GM12891 (cell line): ENCODE results near the gene CEBPB.
"Not testable (repeated sequence)": the region's sequence is repeated elsewhere in the genome, so short reads cannot be mapped to it uniquely, and the experiment has no call there.

ENCODE experiments used
- DNase-seq: peaks from one replicate; pipeline ENCODE4 v3.0.0; 2011; ENCODE audit warnings: low spot score; ENCODE audit not compliant: insufficient read length
- FAIRE-seq: peaks from 2 replicates; lab custom pipeline; 2011; peaks lifted over from hg19 to GRCh38; lab: Jason Lieb, UNC
- PAX5 ChIP-seq: IDR thresholded peaks from 2 replicates; pipeline ENCODE4 v1.6.1; 2011; ENCODE audit warnings: low read length, moderate library complexity, mild to moderate bottlenecking; ENCODE audit not compliant: insufficient read depth, severe bottlenecking
- POLR2A ChIP-seq: IDR thresholded peaks from 2 replicates; pipeline ENCODE4 v1.6.1; 2011; ENCODE audit warnings: low read depth, low read length, control low read depth
- POLR2AphosphoS5 ChIP-seq: IDR thresholded peaks from 2 replicates; pipeline ENCODE4 v1.6.1; 2011; ENCODE audit warnings: low read depth, low read length, control low read depth
- POU2F2 ChIP-seq: IDR thresholded peaks from 2 replicates; pipeline ENCODE4 v1.6.1; 2011; ENCODE audit warnings: low read depth, mild to moderate bottlenecking, control low read depth, low read length, moderate library complexity
- SPI1 ChIP-seq: IDR thresholded peaks from 2 replicates; pipeline ENCODE4 v1.6.1; 2011; ENCODE audit warnings: low read depth, low read length, control low read depth
- TAF1 ChIP-seq: IDR thresholded peaks from 2 replicates; pipeline ENCODE4 v1.6.1; 2011; ENCODE audit warnings: low read depth, low read length, control low read depth

The CEBPB gene

GRCh38 chr20:50197463-50198179 lies 7.0 kb downstream of the CEBPB start:
- TF ChIP-seq SPI1 (no peak), POLR2A (no peak)
- FAIRE-seq (no peak), DNase-seq (no peak)

GRCh38 chr20:50198180-50198666 lies 7.6 kb downstream of the CEBPB start:
- TF ChIP-seq TAF1: no peak
- no peak for TF ChIP-seq POLR2A
- no peak for TF ChIP-seq POLR2AphosphoS5
- no peak for TF ChIP-seq SPI1
- TF ChIP-seq PAX5: no peak
- no peak for DNase-seq
- no peak for FAIRE-seq

GRCh38 chr20:50198716-50199115 lies 8.1 kb downstream of the CEBPB start:
- TF ChIP-seq SPI1 (no peak), POU2F2 (no peak), TAF1 (no peak), POLR2A (no peak)
- FAIRE-seq: no peak
- DNase-seq: no peak

- FAIRE-seq: no peak
Measured at GRCh38 chr20:50199703-50200102, 9.1 kb downstream of the CEBPB start.

GRCh38 chr20:50200482-50201104 lies 10.0 kb downstream of the CEBPB start:
- DNase-seq: no peak
- FAIRE-seq: no peak
- TF ChIP-seq POLR2AphosphoS5 (no peak), PAX5 (no peak), TAF1 (no peak), SPI1 (no peak), POLR2A (no peak), POU2F2 (no peak)

More at GRCh38 chr20:50199703-50200102, 9.1 kb downstream of the CEBPB start:
- DNase-seq: no peak
- no peak for TF ChIP-seq POU2F2
- TF ChIP-seq TAF1: no peak
- TF ChIP-seq POLR2A: no peak
- TF ChIP-seq POLR2AphosphoS5: no peak
- no peak for TF ChIP-seq PAX5
- TF ChIP-seq SPI1: no peak

- DNase-seq, FAIRE-seq: not testable (repeated sequence)
Measured at GRCh38 chr20:50201710-50202109, 11.1 kb downstream of the CEBPB start.

- no peak for FAIRE-seq
- no peak for TF ChIP-seq PAX5
- no peak for DNase-seq
Measured at GRCh38 chr20:50202677-50203076, 12.0 kb downstream of the CEBPB start.

GRCh38 chr20:50203951-50204937 lies 13.6 kb downstream of the CEBPB start:
- DNase-seq (no peak), FAIRE-seq (no peak)
- TF ChIP-seq POLR2AphosphoS5 (no peak), POLR2A (no peak), SPI1 (no peak), PAX5 (no peak), POU2F2 (no peak), TAF1 (no peak)

- FAIRE-seq (no peak), DNase-seq (no peak)
- no peak for TF ChIP-seq SPI1
- no peak for TF ChIP-seq POU2F2
- no peak for TF ChIP-seq POLR2A
- TF ChIP-seq POLR2AphosphoS5: no peak
- TF ChIP-seq PAX5: no peak
- no peak for TF ChIP-seq TAF1
Measured at GRCh38 chr20:50207026-50207425, 16.4 kb downstream of the CEBPB start.

- FAIRE-seq (no peak), DNase-seq (no peak)
- TF ChIP-seq POU2F2 (no peak), SPI1 (no peak), TAF1 (no peak), PAX5 (no peak), POLR2A (no peak), POLR2AphosphoS5 (no peak)
Measured at GRCh38 chr20:50208085-50208491, 17.5 kb downstream of the CEBPB start.

GRCh38 chr20:50208815-50209214 lies 18.2 kb downstream of the CEBPB start:
- not testable (repeated sequence) for FAIRE-seq, DNase-seq
